Measurements from ENCODE around the gene CDH3. TPM values are rescaled to one million over a fixed set of nuclear protein-coding genes. Genes with fewer than 3 reads are reported as not detected.
A peak's percentile ranks its signal among the peaks of the same experiment; 100 is the strongest.

Gene CDH3
- total and polyA plus RNA-seq, 3 donors from 2014 or later, result 3.0 to 8.2 (median 5.4) TPM

DNA sequence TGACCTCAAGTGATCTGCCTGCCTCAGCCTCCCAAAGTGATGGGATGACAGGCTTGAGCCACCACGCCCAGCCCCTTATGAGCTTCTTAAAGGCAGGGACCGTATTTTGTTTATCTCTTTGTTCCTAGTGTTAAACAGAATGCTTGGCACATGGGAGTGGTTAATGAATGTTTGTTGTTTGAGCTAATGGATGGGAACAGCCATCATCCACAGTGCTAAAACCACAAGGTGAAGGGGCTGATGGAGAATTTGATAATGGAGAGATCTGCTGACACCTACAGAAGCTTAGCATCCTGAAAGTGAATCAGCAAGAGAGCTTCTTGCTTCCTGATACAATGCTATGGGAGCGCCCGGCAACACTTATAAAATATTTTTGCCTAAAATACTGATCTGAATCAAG, 83.4 kb downstream of the CDH3 start:
- Histone ChIP-seq H3K9me3 (no peaks in the 10 kb centered on the region), H3K27me3 (no peaks in the 10 kb centered on the region), H3K27ac (no peak overlapping the region), H3K4me3 (no peak overlapping the region), H3K36me3 (ENCODE audit: low read depth, missing control alignments) (no peaks in the 10 kb centered on the region), H3K4me1 (no peaks in the 10 kb centered on the region)
- TF ChIP-seq POLR2A (IDR thresholded peaks at IDR 0.05), result no peak
- TF ChIP-seq, protein P1, sequence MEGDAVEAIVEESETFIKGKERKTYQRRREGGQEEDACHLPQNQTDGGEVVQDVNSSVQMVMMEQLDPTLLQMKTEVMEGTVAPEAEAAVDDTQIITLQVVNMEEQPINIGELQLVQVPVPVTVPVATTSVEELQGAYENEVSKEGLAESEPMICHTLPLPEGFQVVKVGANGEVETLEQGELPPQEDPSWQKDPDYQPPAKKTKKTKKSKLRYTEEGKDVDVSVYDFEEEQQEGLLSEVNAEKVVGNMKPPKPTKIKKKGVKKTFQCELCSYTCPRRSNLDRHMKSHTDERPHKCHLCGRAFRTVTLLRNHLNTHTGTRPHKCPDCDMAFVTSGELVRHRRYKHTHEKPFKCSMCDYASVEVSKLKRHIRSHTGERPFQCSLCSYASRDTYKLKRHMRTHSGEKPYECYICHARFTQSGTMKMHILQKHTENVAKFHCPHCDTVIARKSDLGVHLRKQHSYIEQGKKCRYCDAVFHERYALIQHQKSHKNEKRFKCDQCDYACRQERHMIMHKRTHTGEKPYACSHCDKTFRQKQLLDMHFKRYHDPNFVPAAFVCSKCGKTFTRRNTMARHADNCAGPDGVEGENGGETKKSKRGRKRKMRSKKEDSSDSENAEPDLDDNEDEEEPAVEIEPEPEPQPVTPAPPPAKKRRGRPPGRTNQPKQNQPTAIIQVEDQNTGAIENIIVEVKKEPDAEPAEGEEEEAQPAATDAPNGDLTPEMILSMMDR (IDR thresholded peaks at IDR 0.05), result no peak
- WGBS, 2 donors, result 88 to 89% methylated on average over 4 of the region's 4 CpGs
- intact Hi-C loops (cut with DNase I; ENCODE audit: low total_unique reads), result no loop called here
- DNase-seq, result no peak

DNA sequence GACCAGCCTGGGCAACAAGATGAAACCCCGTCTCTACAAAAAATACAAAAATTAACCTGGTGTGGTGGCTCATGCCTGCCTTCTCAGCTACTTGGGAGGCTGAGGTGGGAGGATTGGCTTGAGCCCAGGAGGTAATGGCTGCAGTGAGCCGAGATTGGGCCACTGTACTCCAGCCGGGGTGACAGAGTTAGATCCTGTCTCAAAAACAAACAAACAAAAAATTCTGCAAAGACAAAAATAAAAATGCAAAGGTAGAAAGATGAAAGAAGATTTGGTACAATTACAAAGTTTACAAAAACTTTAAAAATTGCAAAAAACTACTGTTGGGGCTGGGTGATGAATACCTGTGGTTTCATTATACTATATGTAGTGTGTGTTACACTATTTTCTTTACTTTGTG, 86.5 kb downstream of the CDH3 start:
- intact Hi-C loops (cut with DNase I; ENCODE audit: low total_unique reads), result no loop called here
- Histone ChIP-seq H3K4me1 (no peaks in the 10 kb centered on the region), H3K4me3 (no peak overlapping the region), H3K27ac (no peak overlapping the region), H3K36me3 (ENCODE audit: low read depth, missing control alignments) (no peaks in the 10 kb centered on the region), H3K27me3 (no peaks in the 10 kb centered on the region), H3K9me3 (no peaks in the 10 kb centered on the region)
- WGBS, 2 donors, result 55 to 58% methylated on average over 3 of the region's 3 CpGs
- DNase-seq, result no peak
- TF ChIP-seq, protein P1 (IDR thresholded peaks at IDR 0.05), result no peak
- no peak for TF ChIP-seq POLR2A (IDR thresholded peaks at IDR 0.05)

DNA sequence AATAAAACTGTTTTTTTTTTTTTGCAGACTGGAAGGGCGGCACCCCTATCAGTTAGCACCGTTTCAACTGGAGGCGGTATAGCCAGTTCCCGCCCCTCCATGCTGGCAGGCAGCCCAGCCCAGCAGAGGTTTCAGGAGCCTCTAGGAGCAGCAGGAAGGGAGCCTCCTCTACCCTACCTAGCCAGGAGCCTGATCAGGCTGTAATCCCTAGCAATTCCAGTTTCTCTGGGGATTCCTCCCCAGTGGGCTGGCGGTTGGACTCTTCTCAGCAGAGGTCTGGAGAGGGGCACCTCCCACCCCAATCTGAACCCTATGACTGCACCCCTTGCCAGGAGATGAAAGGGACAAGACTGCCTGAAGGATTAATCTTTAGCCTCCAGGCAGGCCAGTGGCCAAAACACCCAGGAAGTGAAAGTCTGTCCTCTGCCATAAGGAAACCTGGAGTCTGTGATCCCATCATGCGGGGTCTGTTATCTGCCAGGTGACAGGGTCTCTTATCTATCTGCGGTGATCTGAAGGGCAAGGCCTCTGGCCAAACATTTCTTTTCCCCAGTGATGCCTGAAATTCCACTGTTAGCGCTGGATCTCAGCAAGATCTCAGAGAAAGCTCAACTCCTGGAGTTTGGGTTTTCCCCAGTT, 87.1 kb downstream of the CDH3 start:
- 47 to 76% methylated on average over 7 to 8 of the region's 8 CpGs for WGBS, 2 donors
- intact Hi-C loops (cut with DNase I; ENCODE audit: low total_unique reads), result no loop called here
- DNase-seq, result peak; percentile 18
- Histone ChIP-seq H3K27me3 (no peaks in the 10 kb centered on the region), H3K4me1 (no peaks in the 10 kb centered on the region), H3K27ac (no peak overlapping the region), H3K4me3 (no peak overlapping the region), H3K9me3 (no peaks in the 10 kb centered on the region), H3K36me3 (ENCODE audit: low read depth, missing control alignments) (no peaks in the 10 kb centered on the region)
- no peak for TF ChIP-seq POLR2A (IDR thresholded peaks at IDR 0.05)
- TF ChIP-seq, protein P1 (IDR thresholded peaks at IDR 0.05), result no peak

DNA sequence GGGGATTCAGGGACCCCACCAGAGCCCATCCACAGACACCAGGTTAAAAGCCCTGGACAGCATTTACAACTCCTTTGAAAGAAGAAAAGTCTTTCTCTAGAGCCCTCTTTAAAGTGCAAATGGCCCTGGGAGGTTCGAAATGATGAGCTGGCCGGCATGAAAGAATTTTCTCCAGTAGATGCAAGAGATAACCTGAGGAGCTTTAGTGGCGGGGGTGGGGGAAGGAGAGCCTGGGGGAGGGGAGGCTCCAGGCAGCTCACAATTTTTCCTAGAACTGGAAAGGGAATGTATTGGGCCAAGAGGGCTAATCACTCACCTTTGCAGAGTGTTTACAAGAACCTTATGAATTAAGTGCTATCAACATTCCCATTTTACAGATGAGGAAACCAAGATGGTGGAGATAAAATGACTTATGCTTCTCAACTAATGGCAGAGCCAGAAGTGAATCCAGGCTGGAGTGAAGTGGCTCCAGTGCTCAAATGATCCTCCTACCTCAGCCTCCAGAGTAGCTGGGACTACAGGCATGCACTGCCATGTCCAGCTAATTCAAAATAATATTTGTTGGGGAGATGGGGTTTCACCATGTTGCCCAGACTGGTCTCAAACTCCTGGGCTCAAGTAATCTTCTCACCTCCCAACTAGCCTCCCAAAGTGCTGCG, 87.8 kb downstream of the CDH3 start:
- H3K27me3 ChIP-seq, result peaks cover 3% of the 10 kb centered on the region
- 51 to 72% methylated on average over 3 to 4 of the region's 4 CpGs for WGBS, 2 donors

More for the DNA sequence above, 87.8 kb downstream of the CDH3 start:
- peaks cover 3% of the 10 kb centered on the region for H3K4me1 ChIP-seq
- H3K27ac ChIP-seq, result no peak overlapping the region
- H3K9me3 ChIP-seq, result no peaks in the 10 kb centered on the region
- intact Hi-C loops (cut with DNase I; ENCODE audit: low total_unique reads), result no loop called here
- no peak overlapping the region for H3K4me3 ChIP-seq
- no peak for TF ChIP-seq POLR2A (IDR thresholded peaks at IDR 0.05)
- TF ChIP-seq, protein P1 (IDR thresholded peaks at IDR 0.05), result no peak
- no peak for DNase-seq
- no peaks in the 10 kb centered on the region for H3K36me3 ChIP-seq (ENCODE audit: low read depth, missing control alignments)
